ENCODE data around the gene LIN37. TPM values are rescaled to one million over a fixed set of nuclear protein-coding genes. Genes with fewer than 3 reads are reported as not detected.

LIN37 gene
- total RNA-seq, 2 donors from 2014 or later = 9.9 to 30.5 TPM

- DNase-seq (ENCODE audit: low spot score) = no peak
- no peaks in the 10 kb centered on the region for H3K27me3 ChIP-seq (replicated peaks; ENCODE audit: insufficient read depth)
- no peak overlapping the region for H3K4me3 ChIP-seq
- TF ChIP-seq CTCF (IDR thresholded peaks at IDR 0.05) = no peak
- peaks cover 42% of the 10 kb centered on the region for H3K36me3 ChIP-seq
- no peak for ATAC-seq (ENCODE audit: insufficient number of reproducible peaks, low FRiP score, low read depth)
- no peak overlapping the region for H3K27ac ChIP-seq
- peaks cover 0 to 15% of the 10 kb centered on the region in 2 donors for H3K4me1 ChIP-seq (ENCODE audit: control insufficient read depth in 1 of 2, low read depth in 2 of 2)
- H3K9me3 ChIP-seq = no peaks in the 10 kb centered on the region
Measured at GRCh38 chr19:35738021-35738886, 10.1 kb upstream of the LIN37 start.

- H3K36me3 ChIP-seq = peaks cover 37% of the 10 kb centered on the region
- no peak for TF ChIP-seq CTCF (IDR thresholded peaks at IDR 0.05)
- no peak overlapping the region for H3K27ac ChIP-seq
Measured at GRCh38 chr19:35738887-35739229, 9.5 kb upstream of the LIN37 start.

GRCh38 chr19:35739275-35740107 is 8.9 kb upstream of the LIN37 start:
- peak overlapping the region; percentile 84 for H3K4me3 ChIP-seq

More at GRCh38 chr19:35738887-35739229, 9.5 kb upstream of the LIN37 start:
- Histone ChIP-seq H3K27me3 (replicated peaks; ENCODE audit: insufficient read depth) (no peaks in the 10 kb centered on the region), H3K4me1 (ENCODE audit: control insufficient read depth in 1 of 2, low read depth in 2 of 2) (peaks cover under 1 to 17% of the 10 kb centered on the region in 2 donors), H3K4me3 (no peak overlapping the region), H3K9me3 (no peaks in the 10 kb centered on the region)
- DNase-seq (ENCODE audit: low spot score) (no peak), ATAC-seq (ENCODE audit: insufficient number of reproducible peaks, low FRiP score, low read depth) (no peak)

GRCh38 chr19:35740108-35740422 is 8.3 kb upstream of the LIN37 start:
- no peak for TF ChIP-seq CTCF (IDR thresholded peaks at IDR 0.05)
- DNase-seq (ENCODE audit: low spot score) = no peak
- H3K9me3 ChIP-seq = no peaks in the 10 kb centered on the region
- H3K4me1 ChIP-seq (ENCODE audit: control insufficient read depth in 1 of 2, low read depth in 2 of 2) = peaks cover 7 to 25% of the 10 kb centered on the region in 2 donors
- peaks cover 32% of the 10 kb centered on the region for H3K36me3 ChIP-seq
- peak overlapping the region; percentile 80 to 93 for H3K27ac ChIP-seq
- ATAC-seq (ENCODE audit: insufficient number of reproducible peaks, low FRiP score, low read depth) = no peak
- peak overlapping the region; percentile 84 for H3K4me3 ChIP-seq
- H3K27me3 ChIP-seq (replicated peaks; ENCODE audit: insufficient read depth) = no peaks in the 10 kb centered on the region

More at GRCh38 chr19:35739275-35740107, 8.9 kb upstream of the LIN37 start:
- DNase-seq (ENCODE audit: low spot score) = no peak
- no peaks in the 10 kb centered on the region for H3K9me3 ChIP-seq
- no peak for ATAC-seq (ENCODE audit: insufficient number of reproducible peaks, low FRiP score, low read depth)
- peaks cover 32% of the 10 kb centered on the region for H3K36me3 ChIP-seq
- peak overlapping the region; percentile 80 to 93 for H3K27ac ChIP-seq
- H3K4me1 ChIP-seq (ENCODE audit: control insufficient read depth in 1 of 2, low read depth in 2 of 2) = peaks cover 7 to 23% of the 10 kb centered on the region in 2 donors
- TF ChIP-seq CTCF (IDR thresholded peaks at IDR 0.05) = no peak
- no peaks in the 10 kb centered on the region for H3K27me3 ChIP-seq (replicated peaks; ENCODE audit: insufficient read depth)
